ENCODE measurements around the gene CLNK.

- TF ChIP-seq EZH2phosphoT487 (IDR thresholded peaks at IDR 0.05; ENCODE audit: insufficient read depth, low read depth) (no peak), EZH2 (IDR thresholded peaks at IDR 0.05; ENCODE audit: insufficient read depth, poor library complexity, severe bottlenecking) (no peak)
Observed at GRCh38 chr4:10635091-10635490, 49.5 kb downstream of the CLNK start.

All from GM23248 (cell line).